ENCODE data around the gene LURAP1L.
"Not testable (repeated sequence)": the region's sequence is repeated elsewhere in the genome, so short reads cannot be mapped to it uniquely, and the experiment has no call there.

Gene LURAP1L

DNA sequence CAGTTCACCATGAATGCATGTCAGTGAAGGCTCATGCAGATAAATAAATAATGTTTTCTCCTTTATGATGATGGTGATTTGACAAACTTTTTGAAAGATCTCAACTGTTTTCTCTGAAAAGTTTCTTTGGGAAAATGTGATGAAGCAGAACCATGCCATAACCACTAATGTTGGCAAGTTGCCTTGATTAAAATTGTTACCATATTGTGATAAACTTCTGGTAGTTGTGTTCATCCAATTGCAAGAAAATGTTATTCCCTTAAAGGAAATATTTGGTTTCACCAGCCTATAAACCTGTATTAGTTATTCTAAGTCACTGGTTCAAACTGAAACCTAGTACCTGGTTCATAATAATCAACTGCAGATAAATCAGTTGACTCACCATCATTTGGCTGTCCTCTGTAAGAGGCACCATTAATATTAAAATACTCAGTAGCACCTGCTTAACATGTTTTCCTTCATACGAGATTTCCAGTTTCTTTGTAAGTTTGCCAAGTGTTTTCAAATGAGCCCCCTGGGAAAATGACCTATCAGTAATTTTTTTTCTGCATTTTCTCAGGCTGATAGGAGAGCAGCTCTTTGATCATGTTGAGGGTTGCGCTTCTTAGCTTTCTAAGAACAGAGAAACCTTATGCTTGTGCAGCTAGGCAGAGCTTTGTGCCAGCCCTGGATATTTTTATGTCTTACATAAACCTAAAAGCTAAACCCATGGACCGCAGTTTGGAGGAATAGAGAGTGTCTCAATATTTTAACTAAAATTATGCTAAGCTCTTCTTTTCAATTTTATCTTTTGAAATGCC, 88.0 kb downstream of the LURAP1L start:
- DNase-seq = no peak

- no peak for DNase-seq
These were observed 88.8 kb downstream of the LURAP1L start for GRCh38 chr9:12863618-12864017.

DNA sequence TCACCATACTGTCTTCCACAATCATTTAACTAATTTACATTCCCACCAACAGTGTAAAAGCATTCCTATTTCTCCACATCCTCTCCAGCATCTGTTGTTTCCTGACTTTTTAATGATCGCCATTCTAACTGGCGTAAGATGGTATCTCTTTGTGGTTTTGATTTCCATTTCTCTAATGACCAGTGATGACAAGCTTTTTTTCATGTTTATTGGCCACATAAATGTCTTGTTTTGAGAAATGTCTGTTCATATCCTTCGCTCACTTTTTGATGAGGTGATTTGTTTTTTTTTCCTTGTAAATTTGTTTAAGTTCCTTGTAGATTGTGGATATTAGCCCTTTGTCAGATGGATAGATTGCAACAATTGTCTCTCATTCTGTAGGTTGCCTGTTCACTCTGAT, 90.6 kb downstream of the LURAP1L start:
- not testable (repeated sequence) for DNase-seq
